Stimulated activated CD4-positive, alpha-beta T cell treated with anti-CD3 and anti-CD28 coated beads, Interleukin-2, amount 100 ng/mL, for 24 hours (primary cell): ENCODE data around the gene ZBP1.

Experiments
- DNase-seq, 2 donors: peaks; one replicate each; pipeline ENCODE4 v3.0.0-alpha.2; 2020

Gene ZBP1

GRCh38 chr20:57657535-57658446, 37.6 kb upstream of the ZBP1 start:
- DNase-seq, result peak in 1 of 2 donors; percentile 45

DNA sequence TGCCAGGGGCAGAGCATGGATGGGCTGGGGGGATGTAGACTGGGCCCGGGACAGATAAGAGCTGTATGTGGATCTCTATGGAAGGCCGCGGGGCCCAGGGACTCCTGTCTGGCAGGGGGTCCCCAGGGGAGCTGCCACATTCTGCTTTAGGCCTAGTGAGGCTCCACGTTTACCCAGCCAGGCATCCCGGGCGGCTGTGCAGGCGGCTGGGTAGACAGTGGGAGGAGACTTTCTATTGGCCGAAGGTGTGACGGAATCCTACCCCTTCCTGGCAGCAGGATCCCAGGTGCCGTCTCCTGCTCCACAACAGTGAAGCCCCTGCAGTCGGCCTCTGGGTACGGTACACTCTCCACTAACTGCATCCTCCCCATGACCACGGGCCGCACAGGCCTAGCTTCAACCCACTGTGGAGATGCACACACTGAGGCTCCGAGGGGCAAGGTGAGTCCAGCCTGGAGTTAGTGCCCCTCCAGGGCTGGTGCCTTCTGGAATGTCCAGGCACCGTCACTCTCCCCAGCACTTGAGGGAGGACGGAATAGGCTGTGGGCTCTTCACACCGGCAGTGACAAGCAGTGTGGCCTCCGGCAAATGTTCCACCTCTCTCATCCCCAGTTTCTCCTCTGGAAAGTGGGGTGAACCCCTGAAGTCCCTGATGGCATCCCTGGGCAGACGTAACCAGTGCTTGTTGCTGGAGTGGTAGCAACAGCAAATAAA, 36.8 kb upstream of the ZBP1 start:
- peak in 1 of 2 donors; percentile 15 for DNase-seq

GRCh38 chr20:57656252-57656820, 36.1 kb upstream of the ZBP1 start:
- no peak for DNase-seq

- DNase-seq, result peak in 1 of 2 donors; percentile 1
These were observed 35.6 kb upstream of the ZBP1 start for GRCh38 chr20:57655809-57656155.

GRCh38 chr20:57654998-57655808, 35.0 kb upstream of the ZBP1 start:
- peak in 1 of 2 donors; percentile 14 for DNase-seq

DNA sequence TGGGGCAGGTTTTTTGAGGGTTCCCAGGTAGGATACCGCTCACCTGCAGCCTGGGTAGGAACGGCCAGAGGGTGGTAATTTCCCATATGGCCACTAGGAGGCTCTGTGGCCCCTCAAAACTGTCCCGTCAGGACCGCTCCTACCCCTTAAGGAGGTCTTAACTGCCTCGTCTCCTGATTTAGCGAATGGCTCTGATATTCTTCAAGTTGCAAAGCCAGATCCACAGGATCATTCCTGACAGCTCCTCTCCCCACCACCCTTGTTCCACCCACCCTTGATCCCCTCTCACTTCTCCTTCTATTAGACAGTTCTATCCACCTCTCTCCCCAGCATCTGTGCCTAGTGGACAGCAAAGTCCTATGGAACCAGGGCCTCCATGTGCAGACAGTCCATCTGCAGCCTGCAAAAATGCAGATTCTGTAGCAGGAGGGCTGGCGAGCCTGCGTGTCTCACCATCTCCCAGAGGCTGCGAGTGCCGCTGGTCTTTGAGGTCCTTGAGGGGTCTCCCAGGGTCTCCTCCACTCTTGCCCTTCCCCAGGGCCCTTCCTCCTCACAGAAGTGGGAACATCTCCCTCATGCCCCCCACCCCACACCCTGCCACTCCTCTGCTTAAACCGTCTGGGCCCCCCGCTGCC, 34.3 kb upstream of the ZBP1 start:
- peak; percentile 61 to 68 for DNase-seq

DNA sequence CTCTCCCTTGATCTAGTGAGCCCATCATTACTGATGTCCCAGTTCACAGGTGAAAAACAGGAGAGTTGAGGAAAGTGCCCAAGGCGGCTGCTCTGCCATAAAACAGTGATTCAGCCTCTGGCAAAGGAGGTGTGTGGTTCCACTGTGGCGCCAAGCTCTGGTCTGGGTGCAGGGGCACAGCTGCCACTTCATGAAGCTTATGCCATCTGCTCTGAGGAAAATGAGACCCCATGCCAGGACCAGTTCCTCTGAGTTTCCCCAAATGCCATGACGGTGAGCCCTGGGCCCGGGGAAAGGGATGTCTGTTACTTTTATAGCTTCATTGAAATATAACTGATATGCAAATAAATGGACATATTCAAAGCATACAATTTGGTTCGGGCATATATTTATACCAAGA, 33.7 kb upstream of the ZBP1 start:
- peak in 1 of 2 donors; percentile 6 for DNase-seq

GRCh38 chr20:57653546-57653900, 33.3 kb upstream of the ZBP1 start:
- DNase-seq, result no peak

GRCh38 chr20:57652606-57653545, 32.6 kb upstream of the ZBP1 start:
- peak in 1 of 2 donors; percentile 14 for DNase-seq

DNA sequence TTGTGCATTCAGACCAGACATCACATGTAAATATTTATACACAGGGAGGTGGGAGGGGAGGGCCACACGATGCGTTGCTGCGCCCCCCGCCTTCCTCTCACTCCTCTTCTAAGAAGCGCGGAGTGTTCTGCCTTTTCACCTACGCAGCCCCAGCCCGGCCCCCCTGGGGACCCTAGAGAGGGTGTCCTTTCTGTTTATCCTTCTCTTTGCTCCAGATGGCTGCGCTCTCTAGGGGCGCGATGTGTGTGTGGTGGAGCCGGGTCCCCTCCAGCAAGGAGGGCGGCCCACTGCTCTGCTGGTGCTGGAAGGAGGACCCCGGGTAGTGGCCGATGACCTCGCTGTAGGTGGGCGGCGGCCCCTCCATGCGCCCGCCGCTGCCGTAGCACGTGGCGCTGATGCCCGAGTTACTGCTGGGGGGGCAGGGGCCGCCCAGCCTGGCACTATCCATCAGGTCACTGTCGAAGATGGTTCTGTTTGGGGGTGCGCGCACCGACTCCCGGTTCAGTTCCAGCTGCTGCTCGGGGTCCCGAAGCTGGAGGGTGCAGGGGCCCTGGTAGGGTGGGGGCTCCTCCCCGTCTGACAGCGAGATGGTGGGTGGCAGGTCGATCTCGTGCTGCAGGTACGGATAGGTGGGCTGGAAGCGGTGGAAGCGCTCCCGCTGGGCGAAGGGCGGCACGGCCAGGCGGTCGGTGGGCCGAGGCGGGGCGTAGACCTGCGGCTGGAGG, 31.8 kb upstream of the ZBP1 start:
- peak in 1 of 2 donors; percentile 13 for DNase-seq

GRCh38 chr20:57650756-57651483, 30.7 kb upstream of the ZBP1 start:
- peak in 1 of 2 donors; percentile 13 for DNase-seq

GRCh38 chr20:57650266-57650665, 30.0 kb upstream of the ZBP1 start:
- DNase-seq, result peak in 1 of 2 donors; percentile 1

- peak in 1 of 2 donors; percentile 4 for DNase-seq
These were observed 29.4 kb upstream of the ZBP1 start for GRCh38 chr20:57649617-57650015.

DNA sequence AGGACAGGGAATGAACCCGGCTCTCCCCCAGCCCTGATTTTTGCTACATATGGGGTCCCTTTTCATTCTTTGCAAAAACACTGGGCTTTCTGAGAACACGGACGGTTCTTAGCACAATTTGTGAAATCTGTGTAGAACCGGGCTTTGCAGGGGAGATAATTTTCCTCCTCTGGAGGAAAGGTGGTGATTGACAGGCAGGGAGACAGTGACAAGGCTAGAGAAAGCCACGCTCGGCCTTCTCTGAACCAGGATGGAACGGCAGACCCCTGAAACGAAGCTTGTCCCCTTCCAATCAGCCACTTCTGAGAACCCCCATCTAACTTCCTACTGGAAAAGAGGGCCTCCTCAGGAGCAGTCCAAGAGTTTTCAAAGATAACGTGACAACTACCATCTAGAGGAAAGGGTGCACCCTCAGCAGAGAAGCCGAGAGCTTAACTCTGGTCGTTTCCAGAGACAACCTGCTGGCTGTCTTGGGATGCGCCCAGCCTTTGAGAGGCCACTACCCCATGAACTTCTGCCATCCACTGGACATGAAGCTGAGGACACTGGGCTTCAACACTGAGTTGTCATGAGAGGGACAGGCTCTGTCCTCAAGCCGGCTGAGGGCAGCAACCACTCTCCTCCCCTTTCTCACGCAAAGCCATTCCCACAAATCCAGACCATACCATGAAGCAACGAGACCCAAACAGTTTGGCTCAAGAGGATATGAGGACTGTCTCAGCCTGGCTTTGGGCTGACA, 28.8 kb upstream of the ZBP1 start:
- DNase-seq, result peak in 1 of 2 donors; percentile 1

DNA sequence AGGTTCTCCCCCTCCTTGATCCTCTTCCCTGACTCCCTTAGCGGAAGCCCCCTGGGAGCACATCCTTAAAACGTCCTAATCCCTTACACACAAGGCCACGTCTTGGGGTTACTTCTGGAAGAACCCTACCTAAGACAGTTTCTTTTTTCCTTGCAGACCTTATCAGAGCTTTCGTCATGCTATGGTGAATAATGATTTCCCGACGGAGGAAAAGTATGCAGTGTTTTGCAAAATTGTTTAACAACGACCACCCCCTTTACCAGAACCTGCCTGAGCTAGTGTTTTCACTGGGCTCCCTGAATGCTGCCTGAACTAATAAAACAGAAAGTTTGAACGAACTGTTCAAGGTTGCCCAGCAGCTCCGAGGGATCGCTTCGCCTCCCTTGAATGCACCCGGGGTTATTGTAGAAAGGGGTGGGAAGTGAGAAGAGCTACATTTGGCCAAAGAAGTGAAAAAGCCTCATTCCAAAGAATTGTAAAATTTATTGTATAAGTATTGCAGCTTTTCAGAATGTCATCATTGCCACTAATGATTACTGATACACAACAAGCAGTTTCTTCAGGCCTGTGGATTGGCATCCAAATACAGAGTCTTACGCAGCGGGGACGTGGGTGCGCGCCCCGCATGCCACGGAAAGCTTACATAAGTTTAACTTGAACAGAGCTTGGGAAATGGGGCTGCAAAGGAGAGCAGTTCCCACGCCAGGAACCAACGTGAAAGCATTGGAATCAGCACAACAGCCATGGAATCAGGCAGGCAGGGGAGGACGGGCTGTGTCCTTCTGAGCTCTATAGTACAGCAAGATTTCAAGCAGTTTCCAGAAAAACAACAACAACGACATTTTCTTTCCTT, 27.9 kb upstream of the ZBP1 start:
- DNase-seq, result peak in 1 of 2 donors; percentile 6

DNA sequence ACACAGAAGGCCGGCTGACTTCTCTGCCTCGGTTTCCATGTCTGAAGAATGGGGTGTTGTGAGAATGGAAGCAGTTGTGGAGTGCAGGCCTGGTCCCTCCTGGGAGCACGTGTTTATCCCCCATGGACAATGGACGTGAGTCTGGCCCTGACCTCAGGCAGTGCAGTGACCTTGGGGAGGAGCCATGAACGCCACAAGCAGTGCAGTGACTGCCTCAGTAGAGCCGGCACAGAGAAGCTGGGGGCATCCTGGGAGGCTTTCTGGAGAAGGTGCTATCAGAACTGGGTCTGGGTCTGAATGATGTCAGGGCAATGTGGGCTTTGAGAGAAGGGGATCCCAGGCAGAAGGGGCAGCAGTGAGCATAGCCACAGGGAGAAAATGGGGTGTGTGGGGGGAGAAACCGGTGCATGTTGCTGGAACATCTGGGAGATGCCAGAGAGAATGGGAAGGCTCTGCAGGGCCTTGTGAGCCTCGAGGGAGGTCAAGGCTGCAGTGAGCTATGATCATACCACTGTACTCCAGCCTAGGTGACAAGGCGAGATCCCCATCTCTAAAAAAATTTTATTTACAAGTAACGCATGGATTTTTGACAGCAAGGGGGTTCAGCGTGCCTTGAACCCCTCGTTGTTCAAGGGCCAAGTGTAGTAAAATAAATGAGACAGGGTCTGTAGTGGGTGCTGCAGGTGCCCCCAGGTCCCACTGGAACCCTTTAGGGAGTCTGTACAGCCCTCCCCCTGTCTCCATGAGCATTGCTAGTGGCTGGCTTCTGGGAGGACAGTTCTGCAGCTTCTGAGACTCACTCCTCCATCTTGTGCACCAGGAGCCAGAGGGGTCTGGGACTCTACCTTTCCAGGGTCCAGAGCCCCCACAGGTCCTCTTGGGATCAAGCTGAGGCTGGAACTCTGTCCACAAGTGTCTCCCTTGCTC, 27.0 kb upstream of the ZBP1 start:
- DNase-seq, result no peak

DNA sequence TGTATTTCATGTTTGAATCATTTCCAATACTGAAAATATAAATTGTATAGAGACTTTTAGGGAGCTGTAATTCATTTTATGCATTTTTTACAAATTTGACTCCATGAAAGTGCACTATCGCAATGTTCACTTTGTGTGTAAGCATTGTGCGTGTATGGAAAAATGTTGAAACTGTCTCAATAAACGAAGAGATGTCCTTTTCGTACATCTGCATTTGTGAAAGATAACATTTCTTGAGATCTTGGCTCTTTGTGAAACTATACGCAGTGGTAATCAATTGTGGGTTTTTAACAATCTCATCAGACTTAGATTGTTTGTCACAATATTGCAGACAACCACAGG, 18.6 kb upstream of the ZBP1 start:
- DNase-seq, result no peak
